H54 (cell line): ENCODE results near the gene VAMP2.
A peak's percentile ranks its signal among the peaks of the same experiment; 100 is the strongest.

Source experiments
- DNase-seq: peaks from one replicate; pipeline ENCODE4 v3.0.0; 2011; ENCODE audit warnings: low spot score, mixed read lengths; ENCODE audit not compliant: insufficient read length
- FAIRE-seq: peaks from 3 replicates; lab custom pipeline; 2011; peaks lifted over from hg19 to GRCh38; lab: Jason Lieb, UNC
- POLR2A ChIP-seq: IDR thresholded peaks from 2 replicates; pipeline ENCODE4 v1.6.1; 2011; ENCODE audit warnings: low read depth, mild to moderate bottlenecking, low read length

Gene VAMP2

DNA sequence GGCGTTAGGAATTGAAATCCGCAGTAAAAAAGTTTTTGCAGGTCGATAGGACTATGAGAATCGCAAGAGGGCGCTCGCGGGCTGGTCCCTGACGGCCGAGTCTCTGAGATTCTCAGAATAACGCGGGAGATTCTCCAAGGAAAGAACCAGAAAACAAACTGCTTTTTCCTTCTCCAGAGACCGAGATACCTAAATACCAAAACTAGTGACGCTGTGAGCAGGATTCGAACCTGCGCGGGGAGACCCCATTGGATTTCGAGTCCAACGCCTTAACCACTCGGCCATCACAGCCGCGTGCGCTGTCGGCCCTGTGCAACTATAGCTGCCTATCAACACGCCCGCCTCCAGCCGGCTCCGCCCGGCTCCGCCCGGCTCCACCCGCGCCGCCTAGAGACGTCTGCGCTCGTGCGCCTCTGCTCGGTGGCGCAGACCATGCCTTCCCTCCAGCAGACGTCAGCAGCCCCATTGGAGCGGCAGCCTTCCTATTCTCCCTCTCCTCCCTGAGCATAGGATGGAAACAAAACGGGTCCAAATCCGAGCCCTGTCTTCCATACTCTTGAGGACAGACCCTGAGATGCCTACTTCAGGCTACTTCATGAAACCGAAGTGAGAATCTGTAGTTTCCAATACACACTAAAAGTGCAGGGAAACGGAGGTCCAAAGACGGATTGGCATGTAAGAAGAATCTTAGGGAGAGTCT lies 23.9 kb downstream of the VAMP2 start:
- FAIRE-seq (peak; percentile 88), DNase-seq (no peak)
- TF ChIP-seq POLR2A: peak; percentile 44; the same call in 1 of the 2 replicates

- DNase-seq: no peak
- no peak for TF ChIP-seq POLR2A
- FAIRE-seq: no peak
Measured at GRCh38 chr17:8138374-8138671, 24.4 kb downstream of the VAMP2 start.

DNA sequence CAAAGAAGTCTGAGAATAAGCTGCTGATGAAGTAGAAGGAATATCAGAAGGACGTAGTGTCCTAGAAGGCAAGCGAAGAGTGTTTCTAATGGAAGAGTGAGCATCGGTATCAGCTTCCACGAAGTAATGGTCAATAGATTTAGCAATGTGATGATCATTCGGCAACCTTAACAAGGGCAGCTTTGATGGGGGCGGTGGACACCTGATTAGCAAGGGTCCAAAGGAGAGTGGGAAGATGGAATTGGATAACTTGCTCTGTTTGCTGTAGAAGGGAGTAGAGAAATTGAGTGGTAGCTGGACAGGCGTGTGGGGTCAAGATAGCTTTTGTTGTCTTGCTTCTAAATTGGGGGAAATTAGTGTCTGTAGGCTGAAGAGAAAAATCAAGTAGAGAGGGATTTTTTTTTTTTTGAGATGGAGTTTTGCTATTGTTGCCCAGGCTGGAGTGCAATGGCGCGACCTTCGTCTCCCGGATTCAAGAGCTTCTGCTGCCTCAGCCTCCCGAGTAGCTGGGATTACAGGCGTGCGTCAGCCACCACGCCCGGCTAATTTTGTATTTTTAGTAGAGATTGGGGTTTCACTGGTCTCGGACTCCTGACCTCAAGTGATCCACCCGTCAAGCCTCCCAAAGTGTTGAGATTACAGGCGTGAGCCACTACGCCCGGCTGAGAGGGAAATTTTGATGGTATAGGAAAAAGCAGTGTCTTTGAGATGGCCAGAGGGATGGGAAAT lies 24.9 kb downstream of the VAMP2 start:
- TF ChIP-seq POLR2A: no peak
- FAIRE-seq (no peak), DNase-seq (no peak)

GRCh38 chr17:8133941-8134340 lies 28.8 kb downstream of the VAMP2 start:
- TF ChIP-seq POLR2A: no peak
- DNase-seq (no peak), FAIRE-seq (no peak)

DNA sequence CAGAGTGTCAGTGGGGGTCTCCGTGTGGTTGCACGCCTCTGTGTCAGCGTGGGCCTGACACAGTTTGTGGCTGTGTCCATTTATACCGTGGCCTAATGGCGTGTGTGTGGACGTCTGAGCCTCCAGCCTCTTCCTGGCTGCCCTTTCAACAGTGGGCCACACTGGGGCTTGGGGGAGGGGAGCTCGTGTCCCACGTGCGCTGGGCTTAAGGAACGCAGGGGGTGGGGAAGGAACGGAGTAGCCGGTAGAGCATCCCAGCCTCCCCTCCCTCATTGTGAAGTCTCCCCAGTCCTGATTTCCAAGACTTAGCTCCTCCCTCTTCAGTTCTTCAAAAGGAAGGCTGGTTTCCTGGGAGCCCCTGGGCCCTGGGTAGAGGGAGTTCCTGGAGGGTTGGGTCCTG lies 29.3 kb downstream of the VAMP2 start:
- FAIRE-seq: no peak
- TF ChIP-seq POLR2A: no peak
- DNase-seq: no peak

- DNase-seq: no peak
- FAIRE-seq: peak; percentile 6
Measured at GRCh38 chr17:8131844-8132441, 30.8 kb downstream of the VAMP2 start.

DNA sequence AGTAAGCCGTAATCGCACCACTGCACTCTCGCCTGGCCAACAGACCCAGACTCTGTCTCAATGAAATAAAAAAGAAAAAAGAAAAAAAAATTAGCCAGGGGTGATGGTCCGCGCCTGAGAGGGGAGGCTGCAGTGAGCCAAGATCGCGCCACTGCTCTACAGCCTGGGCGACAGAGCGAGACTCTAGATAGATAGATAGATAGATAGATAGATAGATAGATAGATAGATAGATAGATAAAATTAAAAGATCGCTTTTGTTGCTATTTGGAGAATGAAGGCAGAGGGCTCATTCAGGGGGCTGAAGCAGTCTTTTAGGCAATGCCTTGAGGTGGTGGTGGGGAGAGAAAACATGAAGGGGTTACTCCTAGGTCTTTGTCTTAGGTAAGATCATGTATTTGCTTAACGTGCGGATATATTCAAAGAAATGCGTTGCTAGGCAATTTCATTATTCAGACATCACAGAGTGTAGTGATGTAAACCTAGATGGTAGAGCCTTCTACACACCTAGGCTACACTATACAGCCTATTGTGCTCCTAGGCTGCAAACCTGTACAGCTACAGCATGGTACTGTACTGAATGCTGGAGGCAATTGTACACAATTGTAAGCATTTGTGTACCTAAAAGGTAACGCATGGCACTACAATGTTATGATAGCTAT lies 34.5 kb downstream of the VAMP2 start:
- no peak for TF ChIP-seq POLR2A
- DNase-seq: no peak
- FAIRE-seq: no peak

More at GRCh38 chr17:8131844-8132441, 30.8 kb downstream of the VAMP2 start:
- TF ChIP-seq POLR2A: no peak

DNA sequence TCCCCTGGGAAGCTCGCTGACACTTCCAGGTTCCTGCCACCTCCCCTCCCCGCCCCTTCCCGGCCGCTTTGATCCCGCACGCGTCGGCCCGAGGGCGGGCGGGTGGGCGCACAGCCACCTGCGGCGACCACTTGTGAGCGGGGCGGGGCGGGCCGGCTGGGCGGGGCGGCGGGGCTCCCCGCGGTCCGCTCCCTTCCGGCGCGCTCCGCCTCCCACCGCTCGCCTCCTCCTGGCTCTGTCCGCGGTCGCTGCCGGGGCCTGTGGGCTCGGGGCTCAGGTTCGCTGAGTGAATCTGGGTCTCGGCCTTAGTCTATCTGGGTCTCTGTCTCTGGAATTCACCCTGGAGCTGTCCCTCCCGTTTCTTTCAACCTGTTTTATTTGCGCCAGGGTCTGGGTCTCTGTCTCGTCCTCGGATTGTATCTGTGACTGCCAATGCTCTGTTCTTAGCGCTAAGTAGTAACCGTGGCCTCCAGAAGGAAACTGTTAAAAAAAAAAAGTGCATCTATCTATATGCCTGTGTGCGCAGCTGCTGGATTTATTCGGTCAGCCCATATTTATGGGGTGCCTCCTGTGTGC lies 36.2 kb downstream of the VAMP2 start:
- TF ChIP-seq POLR2A: no peak
- FAIRE-seq (no peak), DNase-seq (no peak)

DNA sequence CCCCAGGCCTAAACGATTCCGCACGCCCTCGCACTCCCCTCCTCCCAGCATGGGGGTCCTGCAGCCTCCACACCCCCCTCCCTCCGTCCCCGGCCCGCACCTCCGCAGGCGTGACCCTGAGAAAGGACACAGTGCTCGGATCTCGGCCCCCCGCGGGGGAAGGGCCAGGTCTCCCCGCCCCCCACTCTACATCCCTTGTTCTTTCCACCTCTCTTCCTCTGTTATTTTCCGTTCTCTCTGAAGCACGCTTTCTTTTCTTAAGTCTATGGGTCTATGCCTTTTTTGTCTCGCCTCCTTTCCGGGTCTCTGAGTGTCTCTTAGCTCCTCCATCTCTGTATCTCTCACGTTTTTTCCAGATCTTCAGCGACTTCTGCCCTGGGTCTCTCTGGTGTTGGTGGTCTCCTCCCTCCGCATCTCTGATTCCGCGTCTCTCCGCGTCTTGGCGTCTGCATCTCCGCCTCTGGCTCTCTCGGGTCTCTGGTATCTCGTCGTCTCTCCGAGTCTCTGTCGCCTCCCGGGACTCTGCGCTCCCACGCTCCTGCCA lies 36.7 kb downstream of the VAMP2 start:
- DNase-seq: no peak
- TF ChIP-seq POLR2A: no peak
- no peak for FAIRE-seq

DNA sequence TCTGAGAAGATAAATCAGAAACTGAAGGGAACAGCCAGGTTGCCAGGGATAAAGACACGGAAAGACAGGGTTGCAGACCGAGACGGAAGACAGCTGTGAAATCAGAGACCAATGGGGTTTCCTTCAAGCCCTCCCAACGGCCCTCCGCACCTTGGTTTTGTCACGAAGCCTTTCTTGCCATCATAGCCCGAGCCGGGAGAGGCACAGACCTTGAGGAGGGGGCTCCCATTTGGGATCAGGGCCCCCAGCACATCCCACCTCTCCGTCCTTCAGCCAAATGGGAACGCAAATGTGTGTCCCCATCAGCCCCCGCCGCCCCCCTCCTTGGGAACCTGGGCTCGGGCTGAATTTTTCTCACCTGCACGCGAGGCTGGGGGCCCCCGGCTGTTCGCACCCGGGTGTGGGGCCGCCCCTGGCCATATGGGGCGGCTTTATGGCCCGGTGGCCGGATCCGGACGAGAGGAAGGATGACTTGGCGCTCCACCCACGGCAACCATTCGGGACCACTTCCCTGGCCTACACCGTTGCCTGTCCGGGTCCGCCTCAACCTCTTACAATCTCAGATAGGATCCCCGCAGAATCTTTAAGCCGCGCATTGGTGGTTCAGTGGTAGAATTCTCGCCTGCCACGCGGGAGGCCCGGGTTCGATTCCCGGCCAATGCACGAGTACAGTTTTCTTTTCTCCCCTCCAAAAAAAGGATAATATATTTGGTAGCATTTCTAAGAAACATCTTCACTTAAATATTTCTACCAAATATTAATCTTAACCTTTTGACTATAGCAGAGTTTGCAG lies 37.4 kb downstream of the VAMP2 start:
- DNase-seq (no peak), FAIRE-seq (no peak)
- no peak for TF ChIP-seq POLR2A

- no peak for DNase-seq
Measured at GRCh38 chr17:8124350-8125153, 38.2 kb downstream of the VAMP2 start.

DNA sequence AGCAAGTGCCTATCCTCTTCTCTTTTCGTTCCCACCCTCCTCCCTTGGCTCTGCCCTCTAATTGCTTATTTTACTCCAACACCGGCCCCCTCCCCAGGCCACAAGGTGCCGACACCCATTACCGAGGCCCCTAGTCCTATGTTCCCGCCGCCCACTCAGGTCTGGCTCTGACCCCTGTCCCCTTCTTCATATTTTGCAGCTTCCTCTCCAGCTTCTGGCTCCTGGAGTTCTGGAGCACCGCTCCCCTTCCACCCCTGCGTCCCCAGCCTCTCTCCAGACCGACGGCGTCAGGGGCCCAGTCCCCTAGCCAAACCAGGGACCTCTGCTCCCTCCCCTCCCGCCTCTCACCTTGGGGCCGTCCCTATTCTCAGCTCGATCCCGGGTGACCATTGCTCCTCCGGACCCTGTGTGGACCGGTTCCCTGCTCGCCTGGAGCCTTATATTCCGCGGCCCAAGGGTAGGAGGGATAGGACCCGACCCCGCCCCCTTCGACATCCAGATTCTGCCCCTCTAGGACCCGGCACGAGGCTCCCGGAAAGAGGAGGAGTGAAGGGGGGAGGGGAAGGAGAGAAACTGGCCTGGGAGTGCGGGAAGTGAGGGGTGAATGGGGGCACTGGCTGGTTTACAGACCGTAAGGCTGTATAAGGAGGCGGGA lies 38.9 kb downstream of the VAMP2 start, which contains the start of gene HES7:
TSS of gene HES7 (minus strand) at position 412 of the 655 bp plus-strand sequence. CDS start at position 390, 22 bp downstream.
- DNase-seq: no peak
- TF ChIP-seq POLR2A: no peak
- FAIRE-seq: no peak

More at GRCh38 chr17:8124350-8125153, 38.2 kb downstream of the VAMP2 start:
- no peak for FAIRE-seq
- no peak for TF ChIP-seq POLR2A
